GM12875 (cell line): ENCODE measurements around the gene HIKESHI.

Source experiments
- H3K4me3 ChIP-seq: one replicate; pipeline ENCODE4 v1.5.1; 2011; ENCODE audit warnings: low read depth, low read length, control low read depth
- TF ChIP-seq, protein P1 (sequence below): IDR thresholded peaks from 2 replicates; pipeline ENCODE4 v1.5.1; 2011; ENCODE audit warnings: low read depth, mild to moderate bottlenecking, control low read depth, inconsistent platforms, low read length, moderate library complexity, borderline replicate concordance; ENCODE audit not compliant: insufficient read depth

Gene HIKESHI

DNA sequence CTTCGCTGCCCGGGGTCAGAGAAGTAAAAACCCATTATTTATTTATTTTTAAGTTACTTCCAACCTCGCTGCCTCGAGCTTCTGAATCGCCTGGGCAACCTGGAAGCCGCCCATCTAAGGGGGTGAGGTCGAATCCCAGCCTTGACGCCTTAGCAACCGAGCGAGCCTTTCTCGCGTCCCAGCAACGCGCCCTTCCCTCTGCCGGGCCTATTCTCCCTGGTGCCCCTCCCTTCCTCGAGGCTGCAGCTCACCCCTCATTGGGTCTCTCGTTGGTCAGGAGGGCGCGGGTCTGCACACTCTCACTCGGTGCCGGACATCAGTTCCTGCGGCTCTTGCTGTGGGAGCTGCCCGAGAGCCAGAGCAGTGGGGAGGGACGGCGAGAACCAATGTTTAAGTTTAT lies 72.5 kb downstream of the HIKESHI start, which contains the start of gene CCDC81:
TSS of gene CCDC81 (plus strand) at position 302 of the 400 bp plus-strand sequence. CDS start 277 bp downstream, outside the sequence.
- TF ChIP-seq, protein P1, sequence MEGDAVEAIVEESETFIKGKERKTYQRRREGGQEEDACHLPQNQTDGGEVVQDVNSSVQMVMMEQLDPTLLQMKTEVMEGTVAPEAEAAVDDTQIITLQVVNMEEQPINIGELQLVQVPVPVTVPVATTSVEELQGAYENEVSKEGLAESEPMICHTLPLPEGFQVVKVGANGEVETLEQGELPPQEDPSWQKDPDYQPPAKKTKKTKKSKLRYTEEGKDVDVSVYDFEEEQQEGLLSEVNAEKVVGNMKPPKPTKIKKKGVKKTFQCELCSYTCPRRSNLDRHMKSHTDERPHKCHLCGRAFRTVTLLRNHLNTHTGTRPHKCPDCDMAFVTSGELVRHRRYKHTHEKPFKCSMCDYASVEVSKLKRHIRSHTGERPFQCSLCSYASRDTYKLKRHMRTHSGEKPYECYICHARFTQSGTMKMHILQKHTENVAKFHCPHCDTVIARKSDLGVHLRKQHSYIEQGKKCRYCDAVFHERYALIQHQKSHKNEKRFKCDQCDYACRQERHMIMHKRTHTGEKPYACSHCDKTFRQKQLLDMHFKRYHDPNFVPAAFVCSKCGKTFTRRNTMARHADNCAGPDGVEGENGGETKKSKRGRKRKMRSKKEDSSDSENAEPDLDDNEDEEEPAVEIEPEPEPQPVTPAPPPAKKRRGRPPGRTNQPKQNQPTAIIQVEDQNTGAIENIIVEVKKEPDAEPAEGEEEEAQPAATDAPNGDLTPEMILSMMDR, result no peak
- no peak within 1 kb of the TSS for H3K4me3 ChIP-seq

DNA sequence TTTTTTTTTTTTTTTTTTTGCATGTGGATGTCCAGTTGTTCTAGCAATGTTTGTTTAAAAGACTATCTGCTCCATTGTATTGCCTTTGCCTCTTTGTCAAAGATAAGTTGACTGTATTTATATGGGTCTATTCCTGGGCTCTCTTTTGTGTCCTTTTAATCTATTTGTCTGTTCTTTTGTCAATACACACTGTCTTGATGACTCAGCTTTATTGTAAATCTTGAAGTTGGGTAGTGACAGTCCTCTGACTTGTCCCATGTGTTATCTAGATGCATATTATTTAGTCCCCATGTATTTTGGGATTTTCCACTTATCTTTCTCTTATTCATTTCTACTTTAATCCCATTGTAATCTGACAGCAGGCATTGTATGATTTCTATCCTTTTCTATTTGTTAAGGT lies 75.9 kb downstream of the HIKESHI start:
- no peak overlapping the region for H3K4me3 ChIP-seq
- TF ChIP-seq, protein P1, result no peak

DNA sequence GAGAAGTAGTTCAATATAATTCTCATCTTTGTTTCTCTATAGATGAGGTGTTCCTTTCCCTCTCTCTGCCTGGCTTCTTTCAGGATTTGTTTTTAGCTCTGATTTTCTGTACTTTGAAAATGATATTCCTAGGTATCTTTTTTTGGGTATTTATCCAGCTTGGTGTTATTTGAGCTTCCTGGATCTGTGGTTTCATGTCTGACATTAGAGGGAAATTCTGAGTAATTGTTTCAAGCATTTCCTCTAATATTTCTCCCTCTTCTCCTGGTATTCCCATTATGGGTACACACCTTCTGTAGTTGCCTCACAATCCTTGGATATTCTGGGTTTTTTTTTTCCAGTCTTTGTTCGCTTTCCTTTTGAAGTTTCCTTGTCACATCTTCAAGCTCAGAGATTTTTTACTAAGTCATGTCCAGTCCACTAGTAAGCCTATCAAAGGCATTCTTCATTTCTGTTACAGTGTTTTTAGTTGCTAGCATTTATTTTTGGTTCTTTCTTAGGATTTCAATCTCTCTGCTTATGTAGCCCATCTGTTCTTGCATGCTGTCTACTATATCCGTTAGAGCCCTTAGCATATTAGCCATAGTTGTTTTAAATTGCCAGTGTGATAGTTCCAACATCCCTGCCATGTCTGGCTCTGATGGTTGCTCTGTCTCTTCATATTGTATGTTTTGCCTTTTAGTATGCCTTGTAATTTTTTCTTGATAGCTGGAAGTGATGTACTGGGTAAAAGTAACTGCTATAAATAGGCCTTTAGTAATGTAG lies 78.4 kb downstream of the HIKESHI start:
- no peak overlapping the region for H3K4me3 ChIP-seq
- TF ChIP-seq, protein P1, result no peak

DNA sequence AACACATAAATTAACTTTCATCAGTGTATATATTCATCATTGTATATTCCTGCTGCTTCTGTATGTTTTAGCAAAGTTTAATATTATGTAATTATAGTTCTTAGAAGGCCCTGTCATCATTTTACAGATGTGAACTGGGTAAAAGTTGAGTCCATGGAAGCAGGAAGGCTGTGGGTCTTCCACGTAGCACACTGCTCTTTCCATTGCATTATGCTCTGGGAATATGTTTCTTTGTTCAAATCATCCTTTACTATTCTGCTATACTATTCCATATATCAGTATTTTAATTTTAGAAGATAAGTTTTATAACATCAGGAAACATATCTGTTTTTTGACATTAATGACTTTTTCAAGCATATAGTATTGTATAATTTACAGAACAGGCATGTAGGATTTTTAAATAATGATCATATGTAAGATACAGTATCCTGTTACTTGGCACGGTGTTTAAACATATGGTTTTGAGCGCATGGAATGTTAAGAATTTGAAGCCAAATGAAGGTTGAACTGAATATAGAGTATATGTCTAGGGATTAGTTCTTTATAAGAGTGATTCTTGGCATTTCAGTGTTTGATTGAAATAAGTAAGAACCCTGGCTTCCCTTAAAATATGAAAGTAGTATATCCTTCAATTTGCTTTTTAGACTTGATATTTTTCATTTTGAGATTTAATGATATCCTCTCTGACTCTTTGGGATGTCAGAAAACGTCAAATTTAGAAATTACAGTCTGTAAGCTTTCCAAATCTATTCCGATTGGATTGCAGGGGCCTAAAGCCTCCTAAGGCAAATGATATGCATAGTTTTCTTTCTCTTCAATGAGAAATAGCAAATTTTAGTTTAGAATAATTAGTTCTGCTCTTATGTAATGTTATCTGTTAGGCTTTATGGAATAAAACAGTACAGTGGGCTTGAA lies 81.3 kb downstream of the HIKESHI start:
- TF ChIP-seq, protein P1, result no peak
- no peak overlapping the region for H3K4me3 ChIP-seq

DNA sequence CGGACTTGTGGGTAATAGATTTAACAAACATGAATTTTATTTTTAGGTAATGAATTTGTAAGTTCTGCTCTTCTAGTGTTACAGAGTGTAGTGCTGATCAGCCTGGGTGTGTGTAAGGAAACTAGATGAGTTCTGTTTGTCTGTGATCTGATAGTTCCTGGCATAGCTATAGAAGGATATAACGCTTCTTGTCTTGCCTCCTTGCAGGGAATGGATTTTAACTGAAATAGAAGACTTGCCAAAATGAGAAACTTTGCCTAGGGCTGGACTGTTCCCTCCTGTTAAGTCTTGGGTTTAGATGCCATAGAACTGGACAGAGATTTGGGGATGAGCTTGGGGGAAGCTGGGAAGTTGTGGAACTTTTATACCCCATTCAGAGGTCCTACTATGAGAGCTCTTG lies 84.2 kb downstream of the HIKESHI start:
- H3K4me3 ChIP-seq, result no peak overlapping the region
- TF ChIP-seq, protein P1, result no peak

DNA sequence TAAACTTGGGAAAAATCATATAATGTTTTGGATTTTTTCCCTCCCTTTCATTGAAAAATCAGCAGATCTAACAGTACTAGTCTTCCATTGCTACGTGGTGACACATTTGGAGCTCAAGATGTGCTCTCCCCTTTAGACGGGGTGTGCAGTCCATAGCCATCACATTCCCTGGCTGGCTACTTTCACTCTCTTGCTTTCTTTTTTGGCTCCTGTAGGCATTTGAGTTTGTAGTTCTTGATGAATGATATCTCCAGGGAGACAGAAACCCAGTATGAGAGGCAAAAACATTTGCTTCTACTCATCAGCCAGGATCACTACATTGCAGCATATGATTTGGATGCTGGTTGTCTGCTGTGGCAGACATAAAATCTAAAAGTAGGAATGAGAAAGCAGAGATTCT lies 84.7 kb downstream of the HIKESHI start:
- TF ChIP-seq, protein P1, result no peak

DNA sequence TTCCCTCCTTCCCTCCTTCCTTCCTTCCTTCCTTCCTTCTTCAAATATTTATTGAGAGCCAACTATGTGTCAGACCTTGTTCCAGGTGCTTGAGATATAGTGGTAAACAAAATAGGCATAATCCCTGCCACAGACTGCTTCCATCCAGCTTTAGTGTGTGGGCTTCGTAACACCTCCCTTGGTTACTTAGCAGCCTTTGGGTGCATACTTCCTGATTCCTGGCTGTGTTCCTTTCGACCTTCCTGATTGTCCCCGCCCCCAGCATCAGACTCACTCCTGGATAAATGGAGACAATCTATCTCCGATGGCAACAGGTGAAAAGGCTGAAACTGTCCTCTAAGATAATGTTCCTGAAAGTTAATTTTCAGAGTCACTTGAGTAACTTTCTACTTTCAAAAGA lies 86.2 kb downstream of the HIKESHI start:
- TF ChIP-seq, protein P1, result no peak

More for the DNA sequence above, 84.7 kb downstream of the HIKESHI start:
- no peak overlapping the region for H3K4me3 ChIP-seq

More for the DNA sequence above, 86.2 kb downstream of the HIKESHI start:
- H3K4me3 ChIP-seq, result no peak overlapping the region
